Sigmoid colon (tissue), 7 donors: ENCODE data around the gene PDE7B. TPM values are rescaled to one million over a fixed set of nuclear protein-coding genes. Genes with fewer than 3 reads are reported as not detected.
"Not testable (repeated sequence)": the region's sequence is repeated elsewhere in the genome, so short reads cannot be mapped to it uniquely, and the experiment has no call there.

Experiments used
- DNase-seq: peaks from one replicate; pipeline ENCODE4 v3.0.0-alpha.2; 2019
- H3K27ac ChIP-seq, 4 donors: fragments of 200-600 bp; sonication (generic); one replicate each; pipeline ENCODE4 v1.5.1; 2016 to 2019; ENCODE audit warnings: mild to moderate bottlenecking in 1 of 4
- H3K27me3 ChIP-seq, 3 donors: fragments of 200-600 bp; sonication (generic); one replicate each; pipeline ENCODE4 v1.5.1; 2019; ENCODE audit warnings: mild to moderate bottlenecking in 1 of 3
- H3K36me3 ChIP-seq, 4 donors: fragments of 200-600 bp; sonication (generic); one replicate each; pipeline ENCODE4 v1.5.1; 2016 to 2019
- H3K4me1 ChIP-seq, 4 donors: fragments of 200-600 bp; sonication (generic); one replicate each; pipeline ENCODE4 v1.5.1; 2017 to 2019
- H3K4me3 ChIP-seq, 4 donors: fragments of 200-600 bp; sonication (generic); one replicate each; pipeline ENCODE4 v1.5.1; 2017 to 2019; ENCODE audit warnings: mild to moderate bottlenecking in 2 of 4, moderate library complexity in 1 of 4
- H3K9me3 ChIP-seq, 4 donors: fragments of 200-600 bp in 3 of 4; sonication (generic) in 3 of 4; one replicate each; pipeline versions ENCODE4 v1.5.1 to v1.6.1; 2013 to 2019
- CTCF ChIP-seq, 4 experiments: fragments of 450-650 bp in 3 of 4; fragments of 200-600 bp in 1 of 4; IDR thresholded peaks; one replicate each; pipeline ENCODE4 v1.5.1; 2016 to 2019; ENCODE audit warnings: antibody characterized with exemption in 4 of 4, mild to moderate bottlenecking in 3 of 4, moderate library complexity in 2 of 4
- EP300 ChIP-seq, 4 donors: sonication (generic); formaldehyde crosslinking; IDR thresholded peaks; one replicate each; pipeline ENCODE4 v1.6.1; 2017; ENCODE audit warnings: antibody characterized with exemption in 4 of 4
- POLR2A ChIP-seq, 2 donors: fragments of 450-650 bp; IDR thresholded peaks; one replicate each; pipeline ENCODE4 v1.6.1; 2016; ENCODE audit warnings: antibody characterized with exemption in 2 of 2, mild to moderate bottlenecking in 2 of 2, moderate library complexity in 2 of 2
- POLR2AphosphoS5 ChIP-seq, 4 donors: sonication (generic); formaldehyde crosslinking; IDR thresholded peaks; one replicate each; pipeline ENCODE4 v1.6.1; 2017; ENCODE audit warnings: antibody characterized with exemption in 4 of 4
- WGBS, 2 donors: extraction: QIAGEN DNeasy Blood & Tissue Kit; methylation state at CpG; one replicate each; pipeline ENCODE4 v1.1.7; 2013; 5-methylcytosine and 5-hydroxymethylcytosine counted together
- intact Hi-C: fragments of 100-400 bp; cut with DNase I; formaldehyde crosslinking; loops from one replicate; pipeline ENCODE4 v1.15.1; 2023
- polyA plus RNA-seq, 3 donors: library from polyadenylated mRNA; stranded (reverse); fragments of 200-250 nt; gene quantifications; one replicate each; pipeline ENCODE4 v1.2.3, GENCODE V29; 2013
- total RNA-seq, 4 donors: library from RNA; depleted of rRNA; stranded (reverse); fragments of >200 nt; gene quantifications; one replicate each; pipeline ENCODE4 v1.1.0, GENCODE V29; 2016
- donor health status: healthy with polysubstance abuse.
- donor health status: Bipolar disorder and iron deficiency.
- donor health status: healthy.

PDE7B gene
- total and polyA plus RNA-seq, 7 donors = 1.1 to 10.3 (median 6.3) TPM

- DNase-seq = no peak
- 67 to 73% methylated on average over 7 of the region's 7 CpGs for WGBS, 2 donors
- Histone ChIP-seq H3K9me3 (no peaks in the 10 kb centered on the region), H3K4me1 (peaks cover 0 to 23% (median 14%) of the 10 kb centered on the region in 4 donors), H3K4me3 (no peak overlapping the region), H3K36me3 (no peaks in the 10 kb centered on the region), H3K27me3 (no peaks in the 10 kb centered on the region), H3K27ac (peak overlapping the region; percentile 65 to 71 (median 70))
- intact Hi-C loops = loop anchor here (1.0 kb wide), 1 partner anchor 181 kb away; no protein-coding TSS in a partner anchor
- TF ChIP-seq EP300 (IDR thresholded peaks at IDR 0.05) (peak; percentile 54 to 67 (median 58)), CTCF (IDR thresholded peaks at IDR 0.05) (no peak), POLR2AphosphoS5 (IDR thresholded peaks at IDR 0.05) (peak; percentile 90 to 95 (median 92)), POLR2A (IDR thresholded peaks at IDR 0.05) (no peak)
Observed at GRCh38 chr6:136102991-136103688, 251.6 kb downstream of the PDE7B start.

GRCh38 chr6:136103763-136104311 lies 252.3 kb downstream of the PDE7B start:
- Histone ChIP-seq H3K4me1 (peaks cover 0 to 23% (median 14%) of the 10 kb centered on the region in 4 donors), H3K4me3 (no peak overlapping the region), H3K36me3 (no peaks in the 10 kb centered on the region), H3K27me3 (no peaks in the 10 kb centered on the region), H3K27ac (peak overlapping the region; percentile 65 to 71 (median 70)), H3K9me3 (no peaks in the 10 kb centered on the region)
- TF ChIP-seq CTCF (IDR thresholded peaks at IDR 0.05) = no peak
- TF ChIP-seq POLR2A (IDR thresholded peaks at IDR 0.05) = no peak
- peak; percentile 81 to 88 (median 82) for TF ChIP-seq POLR2AphosphoS5 (IDR thresholded peaks at IDR 0.05)
- peak in 3 of 4 donors; percentile 51 to 78 (median 58) for TF ChIP-seq EP300 (IDR thresholded peaks at IDR 0.05)
- DNase-seq = peak; percentile 86
- intact Hi-C loops = loop anchor here (1.0 kb wide), 1 partner anchor 182 kb away; no protein-coding TSS in a partner anchor
- WGBS, 2 donors = 58 to 59% methylated on average over 7 of the region's 7 CpGs

- Histone ChIP-seq H3K36me3 (no peaks in the 10 kb centered on the region), H3K4me3 (no peak overlapping the region), H3K27me3 (no peaks in the 10 kb centered on the region), H3K27ac (peak overlapping the region; percentile 65 to 71 (median 70)), H3K4me1 (peaks cover 0 to 23% (median 14%) of the 10 kb centered on the region in 4 donors), H3K9me3 (no peaks in the 10 kb centered on the region)
- WGBS, 2 donors = 89 to 90% methylated on average over 2 of the region's 2 CpGs
- TF ChIP-seq POLR2A (IDR thresholded peaks at IDR 0.05) (no peak), CTCF (IDR thresholded peaks at IDR 0.05) (no peak), POLR2AphosphoS5 (IDR thresholded peaks at IDR 0.05) (no peak), EP300 (IDR thresholded peaks at IDR 0.05) (no peak)
- intact Hi-C loops = no loop called here
- no peak for DNase-seq
Observed at GRCh38 chr6:136104556-136104955, 253.1 kb downstream of the PDE7B start.

GRCh38 chr6:136105797-136106196 lies 254.3 kb downstream of the PDE7B start:
- H3K4me3 ChIP-seq, H3K9me3 ChIP-seq, H3K36me3 ChIP-seq, DNase-seq, H3K27me3 ChIP-seq, H3K27ac ChIP-seq, intact Hi-C loops: not testable (repeated sequence)
- 91 to 95% methylated on average over 4 of the region's 4 CpGs for WGBS, 2 donors
- H3K4me1 ChIP-seq = peaks cover 0 to 23% (median 14%) of the 10 kb centered on the region in 4 donors

- H3K27ac ChIP-seq = peak overlapping the region in 1 of 4 donors; percentile 9
- 59 to 71% methylated on average over 10 of the region's 10 CpGs for whole genome bisulfite sequencing, 2 donors
- intact Hi-C loops = no loop called here
Observed at GRCh38 chr6:136108361-136108945, 257.0 kb downstream of the PDE7B start.

More at GRCh38 chr6:136108361-136108945, 257.0 kb downstream of the PDE7B start:
- Histone ChIP-seq H3K4me3 (no peak overlapping the region), H3K4me1 (peaks cover 0 to 14% (median 10%) of the 10 kb centered on the region in 4 donors), H3K9me3 (no peaks in the 10 kb centered on the region), H3K27me3 (no peaks in the 10 kb centered on the region), H3K36me3 (no peaks in the 10 kb centered on the region)
- TF ChIP-seq EP300 (IDR thresholded peaks at IDR 0.05) (no peak), POLR2AphosphoS5 (IDR thresholded peaks at IDR 0.05) (no peak), POLR2A (IDR thresholded peaks at IDR 0.05) (no peak), CTCF (IDR thresholded peaks at IDR 0.05) (no peak)
- DNase-seq = no peak
